Type B pancreatic cell (in vitro differentiated cells): ENCODE results near the gene TMEM44. TPM values are rescaled to one million over a fixed set of nuclear protein-coding genes. Genes with fewer than 3 reads are reported as not detected.
A peak's percentile ranks its signal among the peaks of the same experiment; 100 is the strongest.

Experiments
- DNase-seq: peaks from one replicate; pipeline ENCODE4 v3.0.0; 2021; ENCODE audit warnings: mixed read lengths; ENCODE audit not compliant: unreplicated experiment; ENCODE audit errors: extremely low spot score
- H3K27ac Mint-ChIP-seq: 2 replicates; pipeline ENCODE4 v1.8.0; 2021; ENCODE audit warnings: mild to moderate bottlenecking, mixed read lengths
- H3K27me3 Mint-ChIP-seq: 2 replicates; pipeline ENCODE4 v1.8.0; 2021; ENCODE audit warnings: mixed read lengths
- H3K36me3 Mint-ChIP-seq: 2 replicates; pipeline ENCODE4 v1.8.0; 2021; ENCODE audit warnings: mixed read lengths
- H3K4me1 Mint-ChIP-seq: one replicate; pipeline ENCODE4 v1.8.0; 2021; ENCODE audit warnings: mixed read lengths; ENCODE audit not compliant: unreplicated experiment
- H3K4me3 Mint-ChIP-seq: 2 replicates; pipeline ENCODE4 v1.8.0; 2021; ENCODE audit warnings: mild to moderate bottlenecking, mixed read lengths
- H3K9me3 Mint-ChIP-seq: 2 replicates; pipeline ENCODE4 v1.8.0; 2021; ENCODE audit warnings: mixed read lengths
- CTCF ChIP-seq: fragments of 200-600 bp; sonication (generic); conservative IDR thresholded peaks from 2 replicates; pipeline ENCODE4 v1.5.0; 2021; ENCODE audit warnings: antibody characterized with exemption, mild to moderate bottlenecking
- total RNA-seq: library from RNA; stranded (reverse); gene quantifications from 2 replicates; pipeline ENCODE4 v1.2.1, GENCODE V29; 2021; ENCODE audit warnings: low replicate concordance

The TMEM44 gene
- total RNA-seq, 1 donor from 2014 or later, result 22.8 TPM

DNA sequence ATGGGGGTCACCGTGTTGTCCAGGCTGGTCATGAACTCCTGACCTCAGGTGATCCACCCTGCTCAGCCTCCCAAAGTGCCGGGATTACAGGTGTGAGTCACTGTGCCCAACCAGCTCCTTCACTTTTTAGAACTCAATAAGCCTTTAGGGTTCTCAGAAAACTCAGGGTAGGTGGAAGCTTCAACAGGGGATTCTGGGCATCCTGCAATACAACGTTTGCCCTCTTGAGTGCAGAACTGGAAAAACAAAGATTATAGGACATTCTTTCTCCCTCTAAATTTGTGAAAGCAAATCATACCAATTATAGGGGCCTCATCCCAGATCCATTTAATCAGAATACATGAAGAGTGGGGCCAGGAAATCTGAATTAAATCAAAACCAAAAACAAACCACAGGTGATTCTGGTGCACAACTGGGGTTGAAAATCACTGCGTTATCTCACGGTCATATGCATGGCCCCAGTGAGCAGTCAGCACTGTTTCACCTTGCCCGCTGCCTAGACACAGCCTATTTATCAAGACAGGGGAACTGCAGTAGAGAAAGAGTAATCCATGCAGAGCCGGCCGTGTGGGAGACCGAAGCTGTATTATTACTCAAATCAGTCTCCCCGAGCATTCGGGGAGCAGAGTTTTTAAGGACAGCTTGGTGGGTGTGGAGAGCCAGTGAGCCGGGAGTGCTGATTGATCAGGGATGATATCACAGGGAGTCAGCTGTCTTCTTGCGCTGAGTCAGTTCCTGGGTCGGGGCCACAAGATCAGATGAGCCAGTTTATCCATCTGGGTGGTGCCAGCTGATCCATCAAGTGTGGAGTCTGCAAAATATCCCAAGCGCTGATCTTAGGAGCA lies 58.4 kb downstream of the TMEM44 start:
- H3K4me3 Mint-ChIP-seq, result no peak overlapping the region
- peak overlapping the region; percentile 28 for H3K27ac Mint-ChIP-seq
- H3K36me3 Mint-ChIP-seq, result no peaks in the 10 kb centered on the region

GRCh38 chr3:194573680-194574437 lies 59.4 kb downstream of the TMEM44 start:
- Mint-ChIP-seq H3K27ac (peak overlapping the region; percentile 54), H3K4me3 (no peak overlapping the region), H3K27me3 (peaks cover 18% of the 10 kb centered on the region), H3K9me3 (no peaks in the 10 kb centered on the region), H3K4me1 (peaks cover 39% of the 10 kb centered on the region), H3K36me3 (no peaks in the 10 kb centered on the region)
- no peak for DNase-seq
- TF ChIP-seq CTCF, result peak; percentile 63

More for the DNA sequence above, 58.4 kb downstream of the TMEM44 start:
- Mint-ChIP-seq H3K9me3 (no peaks in the 10 kb centered on the region), H3K27me3 (peaks cover 18% of the 10 kb centered on the region), H3K4me1 (peaks cover 39% of the 10 kb centered on the region)
- DNase-seq, result no peak
- TF ChIP-seq CTCF, result peak; percentile 48

DNA sequence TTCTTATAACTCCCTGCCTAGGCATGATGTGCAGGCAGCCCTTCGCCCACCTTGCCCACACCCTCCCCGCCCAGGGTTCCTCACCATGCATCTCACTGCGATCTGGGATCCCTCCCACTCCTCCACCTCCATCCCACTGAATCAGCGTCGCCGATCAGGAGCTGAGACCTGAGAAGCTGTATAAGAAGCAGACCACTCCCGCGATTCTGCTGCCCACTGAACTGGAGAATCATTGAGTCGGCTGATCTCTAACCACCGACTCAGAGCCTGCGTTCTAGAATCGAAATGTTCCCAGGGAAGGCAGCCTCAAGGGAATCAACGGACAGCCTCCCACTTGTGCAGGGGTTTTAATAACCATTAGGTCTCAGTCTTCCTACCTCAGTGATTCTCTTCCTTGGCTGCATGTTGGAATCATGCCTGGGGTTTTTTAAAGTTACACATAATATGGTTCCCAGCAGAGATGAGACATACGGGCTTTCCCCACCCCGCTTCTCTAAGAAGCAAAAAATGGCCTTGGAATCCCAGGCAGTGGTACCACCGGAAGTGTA lies 60.2 kb downstream of the TMEM44 start:
- no peaks in the 10 kb centered on the region for H3K9me3 Mint-ChIP-seq
- no peaks in the 10 kb centered on the region for H3K36me3 Mint-ChIP-seq
- H3K27me3 Mint-ChIP-seq, result peaks cover 18% of the 10 kb centered on the region
- no peak for TF ChIP-seq CTCF
- peak overlapping the region; percentile 93 for H3K27ac Mint-ChIP-seq
- H3K4me3 Mint-ChIP-seq, result peak overlapping the region; percentile 35
- peaks cover 39% of the 10 kb centered on the region for H3K4me1 Mint-ChIP-seq
- DNase-seq, result no peak

DNA sequence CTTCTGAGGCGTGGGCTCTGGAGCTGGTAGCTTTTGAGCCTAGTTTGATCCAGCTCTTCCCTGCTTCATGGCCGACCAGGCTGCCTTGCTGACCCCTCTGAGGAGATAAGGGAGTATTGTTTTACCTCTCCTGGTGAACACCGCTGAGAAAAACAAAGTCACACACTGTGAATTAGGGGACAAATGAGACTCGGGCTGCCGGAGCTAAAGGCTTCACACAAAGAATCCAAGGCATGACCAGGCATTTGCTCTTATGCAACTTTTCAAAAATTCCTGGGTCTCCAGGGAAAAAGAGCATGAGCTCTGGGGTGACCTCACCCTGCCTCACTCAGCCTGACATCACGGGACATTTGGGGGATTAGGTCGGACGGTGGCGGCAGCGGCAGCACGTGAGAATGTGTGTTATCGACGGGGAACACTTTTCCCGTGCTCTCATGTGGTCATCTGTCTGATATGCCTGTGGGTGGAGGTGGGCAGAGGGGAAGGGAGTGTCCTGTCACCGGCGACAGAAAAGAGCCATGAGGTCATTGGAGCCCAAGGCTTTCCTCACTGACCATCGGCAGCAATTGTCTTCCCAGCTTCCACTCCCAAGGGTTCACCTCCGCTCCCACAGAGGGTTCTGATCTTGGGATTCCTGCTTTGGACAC lies 61.0 kb downstream of the TMEM44 start:
- TF ChIP-seq CTCF, result no peak
- H3K4me3 Mint-ChIP-seq, result peak overlapping the region; percentile 52
- peak overlapping the region; percentile 93 for H3K27ac Mint-ChIP-seq
- peaks cover 39% of the 10 kb centered on the region for H3K4me1 Mint-ChIP-seq
- no peaks in the 10 kb centered on the region for H3K36me3 Mint-ChIP-seq
- no peak for DNase-seq
- peaks cover 18% of the 10 kb centered on the region for H3K27me3 Mint-ChIP-seq
- H3K9me3 Mint-ChIP-seq, result no peaks in the 10 kb centered on the region

DNA sequence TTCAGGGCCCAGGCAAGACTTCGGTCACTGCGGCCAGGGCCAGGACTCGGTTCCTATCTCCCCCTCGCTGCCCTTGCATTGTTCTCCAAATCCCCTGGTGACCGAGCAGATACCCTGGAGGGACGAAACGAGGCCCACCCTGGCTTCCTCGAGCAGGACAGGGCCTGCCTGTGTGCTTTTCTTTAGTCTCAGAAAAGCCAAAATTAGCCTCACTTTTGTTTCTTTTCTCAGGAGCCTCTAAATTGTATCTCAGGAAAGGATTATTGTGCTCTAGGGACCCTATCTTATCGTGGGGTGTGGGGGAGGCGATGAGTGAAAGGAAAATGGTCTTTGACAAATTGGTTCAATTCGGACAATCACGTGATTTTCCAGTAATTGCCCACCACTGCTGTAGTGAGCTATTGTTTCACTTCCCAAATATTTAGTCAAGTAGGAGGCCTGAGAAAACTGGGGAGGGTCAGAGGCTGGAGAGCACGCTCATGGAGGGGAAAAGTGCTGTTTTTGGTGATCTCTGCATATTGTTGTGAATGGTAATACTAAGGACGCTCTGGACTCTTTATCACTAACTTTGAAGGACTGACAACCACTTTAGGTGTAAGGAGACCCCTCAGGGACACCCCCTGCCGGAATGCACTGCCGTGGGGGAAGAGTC lies 61.6 kb downstream of the TMEM44 start:
- Mint-ChIP-seq H3K9me3 (no peaks in the 10 kb centered on the region), H3K36me3 (no peaks in the 10 kb centered on the region), H3K27me3 (peaks cover 18% of the 10 kb centered on the region), H3K27ac (peak overlapping the region; percentile 93), H3K4me1 (peaks cover 39% of the 10 kb centered on the region), H3K4me3 (peak overlapping the region; percentile 52)
- no peak for DNase-seq
- TF ChIP-seq CTCF, result no peak
